GM12891 (cell line): ENCODE data around the gene CRTC2.

Experiments used
- POLR2A ChIP-seq: IDR thresholded peaks from 2 replicates; pipeline ENCODE4 v1.6.1; 2011; ENCODE audit warnings: low read depth, low read length, control low read depth
- POLR2AphosphoS5 ChIP-seq: IDR thresholded peaks from 2 replicates; pipeline ENCODE4 v1.6.1; 2011; ENCODE audit warnings: low read depth, low read length, control low read depth

- TF ChIP-seq POLR2A (no peak), POLR2AphosphoS5 (no peak)
Observed at GRCh38 chr1:153929981-153930948, 28.1 kb downstream of the CRTC2 start.
